GM15510 (cell line): ENCODE results near the gene GNAL.

Source experiments
- POLR2A ChIP-seq: IDR thresholded peaks from 3 replicates; pipeline ENCODE4 v1.6.1; 2011; ENCODE audit warnings: borderline replicate concordance; ENCODE audit not compliant: insufficient read length; ENCODE audit errors: extremely low read depth

GNAL gene

GRCh38 chr18:11688972-11689668 is at the start of gene GNAL:
Gene GNAL, plus strand, starts transcription at chr18:11689264. Its CDS starts 300 bp downstream, at chr18:11689564.
- TF ChIP-seq POLR2A = no peak

- TF ChIP-seq POLR2A = no peak
These were observed 39.2 kb upstream of the GNAL start for GRCh38 chr18:11649839-11650238.

- no peak for TF ChIP-seq POLR2A
These were observed 37.2 kb upstream of the GNAL start for GRCh38 chr18:11651899-11652298.

GRCh38 chr18:11653521-11653920 is 35.5 kb upstream of the GNAL start:
- no peak for TF ChIP-seq POLR2A

GRCh38 chr18:11654736-11655605 is 34.1 kb upstream of the GNAL start:
- TF ChIP-seq POLR2A = no peak

- no peak for TF ChIP-seq POLR2A
These were observed 33.5 kb upstream of the GNAL start for GRCh38 chr18:11655606-11655932.

GRCh38 chr18:11657152-11657551 is 31.9 kb upstream of the GNAL start:
- TF ChIP-seq POLR2A = no peak

GRCh38 chr18:11657554-11657953 is 31.5 kb upstream of the GNAL start:
- TF ChIP-seq POLR2A = no peak

- TF ChIP-seq POLR2A = no peak
These were observed 31.0 kb upstream of the GNAL start for GRCh38 chr18:11658019-11658418.

- TF ChIP-seq POLR2A = no peak
These were observed 30.1 kb upstream of the GNAL start for GRCh38 chr18:11658989-11659388.

GRCh38 chr18:11660691-11661090 is 28.4 kb upstream of the GNAL start:
- no peak for TF ChIP-seq POLR2A

- no peak for TF ChIP-seq POLR2A
These were observed 27.6 kb upstream of the GNAL start for GRCh38 chr18:11661430-11661829.

- TF ChIP-seq POLR2A = no peak
These were observed 25.5 kb upstream of the GNAL start for GRCh38 chr18:11663439-11664029.

GRCh38 chr18:11664286-11664685 is 24.8 kb upstream of the GNAL start:
- no peak for TF ChIP-seq POLR2A

GRCh38 chr18:11665146-11665545 is 23.9 kb upstream of the GNAL start:
- TF ChIP-seq POLR2A = no peak

- no peak for TF ChIP-seq POLR2A
These were observed 23.5 kb upstream of the GNAL start for GRCh38 chr18:11665587-11665986.

GRCh38 chr18:11666176-11666575 is 22.9 kb upstream of the GNAL start:
- no peak for TF ChIP-seq POLR2A

GRCh38 chr18:11666831-11667230 is 22.2 kb upstream of the GNAL start:
- no peak for TF ChIP-seq POLR2A
